T47D (cell line): Measurements from ENCODE around the gene CAT.
A peak's percentile ranks its signal among the peaks of the same experiment; 100 is the strongest.

Experiments
- DNase-seq, 2 experiments: peaks; one replicate each; pipeline versions ENCODE4 v3.0.0 to v3.0.0-alpha.2; 2011 to 2012; ENCODE audit warnings: low read depth in 1 of 2, low spot score in 1 of 2
- JUND ChIP-seq: IDR thresholded peaks from 2 replicates; pipeline ENCODE4 v1.6.1; 2012; ENCODE audit warnings: low read depth
- in situ Hi-C: cut with HindIII; loops from 2 replicates; pipeline ENCODE4 v1.10.0; 2016; ENCODE audit warnings: low sequenced_read_pairs, low pct_unique_long_range_greater_than_20kb

The CAT gene

GRCh38 chr11:34495724-34496377 is 57.1 kb downstream of the CAT start:
- in situ Hi-C loops, result no loop called here
- no peak for TF ChIP-seq JUND
- DNase-seq, result no peak

GRCh38 chr11:34499719-34500500 is 61.2 kb downstream of the CAT start:
- TF ChIP-seq JUND, result no peak
- DNase-seq, result no peak
- in situ Hi-C loops, result no loop called here

GRCh38 chr11:34501500-34501899 is 62.8 kb downstream of the CAT start:
- TF ChIP-seq JUND, result no peak
- DNase-seq, result no peak
- in situ Hi-C loops, result no loop called here

DNA sequence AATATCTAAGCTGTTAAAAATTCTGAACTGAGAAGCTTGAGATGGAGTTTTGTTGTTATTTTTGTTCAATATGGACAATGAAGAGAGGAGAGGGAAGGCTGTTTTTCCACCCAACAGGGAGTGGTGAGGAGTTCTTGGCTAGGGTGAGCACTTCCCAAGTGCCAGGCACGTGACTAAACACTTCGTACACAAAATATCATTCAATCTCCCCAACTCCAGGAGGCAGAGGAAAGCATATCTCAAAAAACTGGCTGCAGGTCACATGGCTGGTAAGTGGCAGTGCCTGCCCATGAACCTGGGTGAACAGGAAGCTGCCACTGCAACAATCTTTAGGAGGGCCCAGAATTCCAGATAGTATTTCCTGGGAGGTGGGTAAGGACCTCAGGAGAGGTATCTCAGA is 63.2 kb downstream of the CAT start:
- TF ChIP-seq JUND, result no peak
- in situ Hi-C loops, result no loop called here
- DNase-seq, result no peak

DNA sequence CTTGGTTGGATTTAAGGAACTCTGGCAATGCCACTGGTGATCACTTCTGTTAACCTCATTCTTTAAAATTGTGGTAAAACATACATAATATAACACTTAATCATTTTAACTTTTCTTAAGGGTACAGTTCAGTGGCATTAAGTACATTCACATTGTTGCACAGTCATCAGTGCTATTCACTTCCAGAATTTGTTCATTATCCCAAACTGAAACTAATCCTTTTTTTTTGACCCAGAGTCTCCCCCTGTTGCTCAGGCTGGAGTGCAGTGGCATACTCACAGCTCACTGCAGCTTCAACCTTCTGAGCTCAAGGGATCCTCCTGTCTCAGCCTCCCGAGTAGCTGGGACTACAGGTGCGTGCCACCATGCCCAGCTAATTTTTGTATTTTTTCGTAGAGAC is 64.2 kb downstream of the CAT start:
- TF ChIP-seq JUND, result no peak
- in situ Hi-C loops, result no loop called here
- no peak for DNase-seq

- no peak for TF ChIP-seq JUND
Observed at GRCh38 chr11:34505874-34506273, 67.1 kb downstream of the CAT start.

DNA sequence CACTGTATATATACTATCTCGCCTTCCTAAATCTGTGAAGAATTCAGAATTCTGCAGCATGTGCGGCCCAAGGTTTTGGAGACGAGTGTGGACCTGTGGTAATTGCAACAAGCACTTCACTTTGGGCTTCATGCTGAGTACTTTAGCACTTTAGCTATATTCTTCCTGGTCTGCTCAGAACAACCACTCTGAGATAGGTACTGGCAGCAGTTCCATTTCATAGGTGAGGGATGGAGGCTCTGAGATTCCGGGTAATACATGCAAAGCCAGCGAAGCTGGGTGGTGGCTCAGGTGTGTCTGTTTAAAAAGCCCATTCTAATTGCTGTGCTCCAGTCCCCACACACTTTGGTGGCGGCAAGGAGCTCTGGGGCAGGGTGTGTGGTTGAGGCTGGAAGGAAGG is 68.4 kb downstream of the CAT start:
- no peak for TF ChIP-seq JUND
- no peak for DNase-seq
- in situ Hi-C loops, result no loop called here

More at GRCh38 chr11:34505874-34506273, 67.1 kb downstream of the CAT start:
- in situ Hi-C loops, result no loop called here
- DNase-seq, result no peak

GRCh38 chr11:34507610-34508009 is 68.9 kb downstream of the CAT start:
- no peak for TF ChIP-seq JUND
- in situ Hi-C loops, result no loop called here
- DNase-seq, result no peak

DNA sequence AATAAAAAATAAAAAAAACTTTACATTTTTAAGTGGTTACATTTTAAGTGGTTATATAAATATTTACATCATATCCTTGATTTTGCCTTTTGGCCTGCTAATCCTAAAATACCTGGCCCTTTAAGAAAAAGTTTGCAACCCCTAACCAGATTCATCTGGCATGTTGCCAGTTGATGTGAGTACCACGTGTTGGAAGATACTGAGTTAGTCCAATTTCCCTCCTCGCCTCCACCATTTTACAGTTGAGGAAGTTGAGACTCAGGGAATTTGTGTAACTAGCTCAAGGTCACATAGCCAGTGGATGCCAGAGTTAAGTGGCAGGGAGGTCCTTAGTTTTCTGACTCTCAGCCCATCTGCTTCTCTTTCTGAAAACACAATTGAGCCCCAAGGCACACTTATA is 69.8 kb downstream of the CAT start:
- DNase-seq, result peak in 1 of 2 experiments; percentile 18
- TF ChIP-seq JUND, result no peak
- in situ Hi-C loops, result no loop called here

DNA sequence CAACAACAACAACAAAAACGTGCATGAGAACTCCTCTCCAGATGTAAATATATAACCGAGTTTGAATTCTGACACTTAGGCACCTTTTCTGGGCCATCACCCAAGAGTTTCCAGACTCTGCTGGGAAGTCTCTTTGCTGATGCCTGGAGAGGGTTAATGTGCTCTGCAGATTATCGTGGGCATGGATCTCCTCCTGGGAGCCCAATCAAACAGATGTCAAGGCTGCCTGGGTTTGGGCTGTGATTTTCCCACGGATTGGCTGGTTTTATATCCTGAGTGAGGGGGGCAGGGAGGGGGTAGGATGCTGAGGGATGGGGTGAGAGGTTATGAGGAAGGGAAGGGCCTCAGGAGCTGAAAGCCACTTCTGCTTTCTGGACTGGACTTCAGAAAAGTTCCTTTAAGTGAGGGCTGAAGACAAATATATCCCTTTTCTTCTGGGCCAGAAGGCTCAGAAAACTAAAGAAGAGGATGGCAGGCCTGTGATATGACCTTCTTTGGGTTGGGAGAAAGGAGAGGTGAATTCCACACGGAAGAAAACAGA is 70.7 kb downstream of the CAT start:
- in situ Hi-C loops, result no loop called here
- no peak for TF ChIP-seq JUND
- peak in 1 of 2 experiments; percentile 62 for DNase-seq

GRCh38 chr11:34510218-34510617 is 71.5 kb downstream of the CAT start:
- no peak for DNase-seq
- in situ Hi-C loops, result no loop called here
- no peak for TF ChIP-seq JUND

GRCh38 chr11:34510673-34511072 is 71.9 kb downstream of the CAT start:
- DNase-seq, result no peak
- in situ Hi-C loops, result no loop called here
- TF ChIP-seq JUND, result no peak
